ENCODE results near the gene MED16. TPM values are rescaled to one million over a fixed set of nuclear protein-coding genes. Genes with fewer than 3 reads are reported as not detected.

The MED16 gene
- total and polyA plus RNA-seq, 2 of the 13 experiments (the other 11 are each of a cell fraction or from before 2014, with no cell fraction given), result 13.3 to 14.8 TPM

DNA sequence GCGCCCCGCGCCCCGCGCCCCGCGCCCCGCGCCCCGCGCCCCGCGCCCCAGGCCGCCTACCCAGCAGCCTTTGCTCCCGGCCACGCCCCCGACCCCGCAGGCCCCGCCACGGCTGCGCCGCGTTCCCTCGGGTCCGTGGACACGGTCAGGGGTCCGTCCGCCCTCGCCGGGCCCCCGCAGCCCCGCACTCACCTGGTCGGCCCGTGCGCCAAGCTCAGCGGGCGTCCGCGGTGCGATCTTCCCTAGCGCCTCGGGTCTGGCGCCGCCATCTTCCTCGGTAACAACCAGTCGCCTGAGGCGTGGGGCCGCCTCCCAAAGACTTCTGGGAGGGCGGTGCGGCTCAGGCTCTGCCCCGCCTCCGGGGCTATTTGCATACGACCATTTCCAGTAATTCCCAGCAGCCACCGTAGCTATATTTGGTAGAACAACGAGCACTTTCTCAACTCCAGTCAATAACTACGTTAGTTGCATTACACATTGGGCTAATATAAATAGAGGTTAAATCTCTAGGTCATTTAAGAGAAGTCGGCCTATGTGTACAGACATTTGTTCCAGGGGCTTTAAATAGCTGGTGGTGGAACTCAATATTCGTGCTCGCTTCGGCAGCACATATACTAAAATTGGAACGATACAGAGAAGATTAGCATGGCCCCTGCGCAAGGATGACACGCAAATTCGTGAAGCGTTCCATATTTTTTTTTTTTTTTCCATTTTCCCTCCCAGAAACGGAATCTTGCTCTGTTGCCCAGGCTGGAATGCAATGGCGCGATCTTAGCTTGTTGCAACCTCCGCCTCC, at the start of gene MED16, which contains the start of gene RNU6-9 (continued):
- no peak for TF ChIP-seq PRMT3 (CRISPR knock-in tag; IDR thresholded peaks at IDR 0.05; ENCODE audit: borderline replicate concordance, low read depth)
- TF ChIP-seq AGO2 (optimal IDR thresholded peaks at IDR 0.05; ENCODE audit: low read depth, low read length), result no peak
- peak; percentile 10; the same call in 1 of the 2 replicates for TF ChIP-seq KDM5A (IDR thresholded peaks at IDR 0.05; ENCODE audit: borderline replicate concordance, low read length)
- no peak for TF ChIP-seq ZBTB42 (CRISPR knock-in tag; IDR thresholded peaks at IDR 0.05)
- no peak for TF ChIP-seq NAIF1 (CRISPR knock-in tag; IDR thresholded peaks at IDR 0.05; ENCODE audit: borderline replicate concordance)
- no peak for TF ChIP-seq SETDB1 (CRISPR knock-in tag; IDR thresholded peaks at IDR 0.05; ENCODE audit: borderline replicate concordance)
- no peak for TF ChIP-seq ZNF616 (CRISPR knock-in tag; IDR thresholded peaks at IDR 0.05; ENCODE audit: low read depth)
- TF ChIP-seq ZNF629 (CRISPR knock-in tag; conservative IDR thresholded peaks at IDR 0.05), result no peak
- TF ChIP-seq, protein P1, sequence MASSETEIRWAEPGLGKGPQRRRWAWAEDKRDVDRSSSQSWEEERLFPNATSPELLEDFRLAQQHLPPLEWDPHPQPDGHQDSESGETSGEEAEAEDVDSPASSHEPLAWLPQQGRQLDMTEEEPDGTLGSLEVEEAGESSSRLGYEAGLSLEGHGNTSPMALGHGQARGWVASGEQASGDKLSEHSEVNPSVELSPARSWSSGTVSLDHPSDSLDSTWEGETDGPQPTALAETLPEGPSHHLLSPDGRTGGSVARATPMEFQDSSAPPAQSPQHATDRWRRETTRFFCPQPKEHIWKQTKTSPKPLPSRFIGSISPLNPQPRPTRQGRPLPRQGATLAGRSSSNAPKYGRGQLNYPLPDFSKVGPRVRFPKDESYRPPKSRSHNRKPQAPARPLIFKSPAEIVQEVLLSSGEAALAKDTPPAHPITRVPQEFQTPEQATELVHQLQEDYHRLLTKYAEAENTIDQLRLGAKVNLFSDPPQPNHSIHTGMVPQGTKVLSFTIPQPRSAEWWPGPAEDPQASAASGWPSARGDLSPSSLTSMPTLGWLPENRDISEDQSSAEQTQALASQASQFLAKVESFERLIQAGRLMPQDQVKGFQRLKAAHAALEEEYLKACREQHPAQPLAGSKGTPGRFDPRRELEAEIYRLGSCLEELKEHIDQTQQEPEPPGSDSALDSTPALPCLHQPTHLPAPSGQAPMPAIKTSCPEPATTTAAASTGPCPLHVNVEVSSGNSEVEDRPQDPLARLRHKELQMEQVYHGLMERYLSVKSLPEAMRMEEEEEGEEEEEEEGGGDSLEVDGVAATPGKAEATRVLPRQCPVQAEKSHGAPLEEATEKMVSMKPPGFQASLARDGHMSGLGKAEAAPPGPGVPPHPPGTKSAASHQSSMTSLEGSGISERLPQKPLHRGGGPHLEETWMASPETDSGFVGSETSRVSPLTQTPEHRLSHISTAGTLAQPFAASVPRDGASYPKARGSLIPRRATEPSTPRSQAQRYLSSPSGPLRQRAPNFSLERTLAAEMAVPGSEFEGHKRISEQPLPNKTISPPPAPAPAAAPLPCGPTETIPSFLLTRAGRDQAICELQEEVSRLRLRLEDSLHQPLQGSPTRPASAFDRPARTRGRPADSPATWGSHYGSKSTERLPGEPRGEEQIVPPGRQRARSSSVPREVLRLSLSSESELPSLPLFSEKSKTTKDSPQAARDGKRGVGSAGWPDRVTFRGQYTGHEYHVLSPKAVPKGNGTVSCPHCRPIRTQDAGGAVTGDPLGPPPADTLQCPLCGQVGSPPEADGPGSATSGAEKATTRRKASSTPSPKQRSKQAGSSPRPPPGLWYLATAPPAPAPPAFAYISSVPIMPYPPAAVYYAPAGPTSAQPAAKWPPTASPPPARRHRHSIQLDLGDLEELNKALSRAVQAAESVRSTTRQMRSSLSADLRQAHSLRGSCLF (CRISPR knock-in tag; IDR thresholded peaks at IDR 0.05; ENCODE audit: borderline replicate concordance), result no peak
- no peak for TF ChIP-seq ZFAT (CRISPR knock-in tag; conservative IDR thresholded peaks at IDR 0.05)
- TF ChIP-seq, protein P2, sequence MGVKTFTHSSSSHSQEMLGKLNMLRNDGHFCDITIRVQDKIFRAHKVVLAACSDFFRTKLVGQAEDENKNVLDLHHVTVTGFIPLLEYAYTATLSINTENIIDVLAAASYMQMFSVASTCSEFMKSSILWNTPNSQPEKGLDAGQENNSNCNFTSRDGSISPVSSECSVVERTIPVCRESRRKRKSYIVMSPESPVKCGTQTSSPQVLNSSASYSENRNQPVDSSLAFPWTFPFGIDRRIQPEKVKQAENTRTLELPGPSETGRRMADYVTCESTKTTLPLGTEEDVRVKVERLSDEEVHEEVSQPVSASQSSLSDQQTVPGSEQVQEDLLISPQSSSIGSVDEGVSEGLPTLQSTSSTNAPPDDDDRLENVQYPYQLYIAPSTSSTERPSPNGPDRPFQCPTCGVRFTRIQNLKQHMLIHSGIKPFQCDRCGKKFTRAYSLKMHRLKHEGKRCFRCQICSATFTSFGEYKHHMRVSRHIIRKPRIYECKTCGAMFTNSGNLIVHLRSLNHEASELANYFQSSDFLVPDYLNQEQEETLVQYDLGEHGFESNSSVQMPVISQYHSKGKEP (CRISPR knock-in tag; IDR thresholded peaks at IDR 0.05), result no peak
- TF ChIP-seq, protein P3, sequence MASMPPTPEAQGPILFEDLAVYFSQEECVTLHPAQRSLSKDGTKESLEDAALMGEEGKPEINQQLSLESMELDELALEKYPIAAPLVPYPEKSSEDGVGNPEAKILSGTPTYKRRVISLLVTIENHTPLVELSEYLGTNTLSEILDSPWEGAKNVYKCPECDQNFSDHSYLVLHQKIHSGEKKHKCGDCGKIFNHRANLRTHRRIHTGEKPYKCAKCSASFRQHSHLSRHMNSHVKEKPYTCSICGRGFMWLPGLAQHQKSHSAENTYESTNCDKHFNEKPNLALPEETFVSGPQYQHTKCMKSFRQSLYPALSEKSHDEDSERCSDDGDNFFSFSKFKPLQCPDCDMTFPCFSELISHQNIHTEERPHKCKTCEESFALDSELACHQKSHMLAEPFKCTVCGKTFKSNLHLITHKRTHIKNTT (CRISPR knock-in tag; IDR thresholded peaks at IDR 0.05), result no peak
- no peak for TF ChIP-seq ZNF562 (CRISPR knock-in tag; IDR thresholded peaks at IDR 0.05; ENCODE audit: borderline replicate concordance)
- TF ChIP-seq ZIK1 (CRISPR knock-in tag; IDR thresholded peaks at IDR 0.05; ENCODE audit: borderline replicate concordance, low read depth), result peak; percentile 84; the same call in 1 of the 2 replicates
- no peak for TF ChIP-seq NR0B2 (CRISPR knock-in tag; IDR thresholded peaks at IDR 0.05)
- peak; percentile 66 for TF ChIP-seq CREM (IDR thresholded peaks at IDR 0.05)
- TF ChIP-seq CREM (CRISPR knock-in tag; IDR thresholded peaks at IDR 0.05), result no peak
- TF ChIP-seq, protein P4, sequence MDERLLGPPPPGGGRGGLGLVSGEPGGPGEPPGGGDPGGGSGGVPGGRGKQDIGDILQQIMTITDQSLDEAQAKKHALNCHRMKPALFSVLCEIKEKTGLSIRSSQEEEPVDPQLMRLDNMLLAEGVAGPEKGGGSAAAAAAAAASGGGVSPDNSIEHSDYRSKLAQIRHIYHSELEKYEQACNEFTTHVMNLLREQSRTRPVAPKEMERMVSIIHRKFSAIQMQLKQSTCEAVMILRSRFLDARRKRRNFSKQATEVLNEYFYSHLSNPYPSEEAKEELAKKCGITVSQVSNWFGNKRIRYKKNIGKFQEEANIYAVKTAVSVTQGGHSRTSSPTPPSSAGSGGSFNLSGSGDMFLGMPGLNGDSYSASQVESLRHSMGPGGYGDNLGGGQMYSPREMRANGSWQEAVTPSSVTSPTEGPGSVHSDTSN (CRISPR knock-in tag; IDR thresholded peaks at IDR 0.05), result no peak
- no peak for TF ChIP-seq MTF1 (CRISPR knock-in tag; IDR thresholded peaks at IDR 0.05)
- no peak for TF ChIP-seq ZNF383 (CRISPR knock-in tag; IDR thresholded peaks at IDR 0.05; ENCODE audit: borderline replicate concordance)
- TF ChIP-seq KLF9 (CRISPR knock-in tag; IDR thresholded peaks at IDR 0.05; ENCODE audit: low read depth), result no peak
